ENCODE data around the gene NOXRED1. TPM values are rescaled to one million over a fixed set of nuclear protein-coding genes. Genes with fewer than 3 reads are reported as not detected.

The NOXRED1 gene
- total RNA-seq, 1 donor from 2014 or later = not detected

- DNase-seq (ENCODE audit: low spot score in 2 of 2) = no peak
- Histone ChIP-seq H3K27me3 (no peaks in the 10 kb centered on the region), H3K4me1 (no peaks in the 10 kb centered on the region), H3K4me3 (no peak overlapping the region), H3K36me3 (no peaks in the 10 kb centered on the region), H3K9me3 (no peaks in the 10 kb centered on the region), H3K27ac (no peak overlapping the region)
- no peak for TF ChIP-seq CTCF (IDR thresholded peaks at IDR 0.05)
- intact Hi-C loops (cut with DNase I) = no loop called here
Measured at GRCh38 chr14:77407158-77407557, 16.2 kb downstream of the NOXRED1 start.

GRCh38 chr14:77406718-77407117, 16.6 kb downstream of the NOXRED1 start:
- H3K27me3 ChIP-seq = no peaks in the 10 kb centered on the region
- TF ChIP-seq CTCF (IDR thresholded peaks at IDR 0.05) = no peak
- no peak overlapping the region for H3K27ac ChIP-seq
- no peak overlapping the region for H3K4me3 ChIP-seq
- intact Hi-C loops (cut with DNase I) = no loop called here
- H3K36me3 ChIP-seq = no peaks in the 10 kb centered on the region
- H3K9me3 ChIP-seq = no peaks in the 10 kb centered on the region
- no peak for DNase-seq (ENCODE audit: low spot score in 2 of 2)
- H3K4me1 ChIP-seq = no peaks in the 10 kb centered on the region

- Histone ChIP-seq H3K27me3 (no peaks in the 10 kb centered on the region), H3K4me1 (no peaks in the 10 kb centered on the region), H3K27ac (no peak overlapping the region), H3K36me3 (no peaks in the 10 kb centered on the region), H3K9me3 (no peaks in the 10 kb centered on the region), H3K4me3 (no peak overlapping the region)
- intact Hi-C loops (cut with DNase I) = no loop called here
- no peak for TF ChIP-seq CTCF (IDR thresholded peaks at IDR 0.05)
- DNase-seq (ENCODE audit: low spot score in 2 of 2) = no peak
Measured at GRCh38 chr14:77406086-77406485, 17.2 kb downstream of the NOXRED1 start.

- no peak for TF ChIP-seq CTCF (IDR thresholded peaks at IDR 0.05)
- Histone ChIP-seq H3K4me1 (no peaks in the 10 kb centered on the region), H3K27me3 (no peaks in the 10 kb centered on the region), H3K4me3 (no peak overlapping the region), H3K36me3 (no peaks in the 10 kb centered on the region), H3K9me3 (no peaks in the 10 kb centered on the region), H3K27ac (no peak overlapping the region)
- intact Hi-C loops (cut with DNase I) = no loop called here
- DNase-seq (ENCODE audit: low spot score in 2 of 2) = no peak
Measured at GRCh38 chr14:77403768-77404167, 19.6 kb downstream of the NOXRED1 start.

- no peak for DNase-seq (ENCODE audit: low spot score in 2 of 2)
- Histone ChIP-seq H3K27ac (no peak overlapping the region), H3K4me3 (no peak overlapping the region), H3K36me3 (no peaks in the 10 kb centered on the region), H3K27me3 (no peaks in the 10 kb centered on the region), H3K9me3 (no peaks in the 10 kb centered on the region), H3K4me1 (no peaks in the 10 kb centered on the region)
- intact Hi-C loops (cut with DNase I) = no loop called here
- TF ChIP-seq CTCF (IDR thresholded peaks at IDR 0.05) = no peak
Measured at GRCh38 chr14:77400216-77400615, 23.1 kb downstream of the NOXRED1 start.

- Histone ChIP-seq H3K27ac (no peak overlapping the region), H3K4me3 (no peak overlapping the region), H3K27me3 (no peaks in the 10 kb centered on the region), H3K4me1 (no peaks in the 10 kb centered on the region), H3K9me3 (no peaks in the 10 kb centered on the region), H3K36me3 (no peaks in the 10 kb centered on the region)
- intact Hi-C loops (cut with DNase I) = no loop called here
- DNase-seq (ENCODE audit: low spot score in 2 of 2) = no peak
- no peak for TF ChIP-seq CTCF (IDR thresholded peaks at IDR 0.05)
Measured at GRCh38 chr14:77390188-77390587, 33.1 kb downstream of the NOXRED1 start.

All from ascending aorta (tissue), 2 donors.